ENCODE data around the gene KLF15. TPM values are rescaled to one million over a fixed set of nuclear protein-coding genes. Genes with fewer than 3 reads are reported as not detected.

The KLF15 gene
- total and polyA plus RNA-seq, 2 of the 8 experiments (the other 6 are each of a cell fraction or from before 2014, with no cell fraction given), result 15.7 to 19.5 TPM

- TF ChIP-seq, protein P1, sequence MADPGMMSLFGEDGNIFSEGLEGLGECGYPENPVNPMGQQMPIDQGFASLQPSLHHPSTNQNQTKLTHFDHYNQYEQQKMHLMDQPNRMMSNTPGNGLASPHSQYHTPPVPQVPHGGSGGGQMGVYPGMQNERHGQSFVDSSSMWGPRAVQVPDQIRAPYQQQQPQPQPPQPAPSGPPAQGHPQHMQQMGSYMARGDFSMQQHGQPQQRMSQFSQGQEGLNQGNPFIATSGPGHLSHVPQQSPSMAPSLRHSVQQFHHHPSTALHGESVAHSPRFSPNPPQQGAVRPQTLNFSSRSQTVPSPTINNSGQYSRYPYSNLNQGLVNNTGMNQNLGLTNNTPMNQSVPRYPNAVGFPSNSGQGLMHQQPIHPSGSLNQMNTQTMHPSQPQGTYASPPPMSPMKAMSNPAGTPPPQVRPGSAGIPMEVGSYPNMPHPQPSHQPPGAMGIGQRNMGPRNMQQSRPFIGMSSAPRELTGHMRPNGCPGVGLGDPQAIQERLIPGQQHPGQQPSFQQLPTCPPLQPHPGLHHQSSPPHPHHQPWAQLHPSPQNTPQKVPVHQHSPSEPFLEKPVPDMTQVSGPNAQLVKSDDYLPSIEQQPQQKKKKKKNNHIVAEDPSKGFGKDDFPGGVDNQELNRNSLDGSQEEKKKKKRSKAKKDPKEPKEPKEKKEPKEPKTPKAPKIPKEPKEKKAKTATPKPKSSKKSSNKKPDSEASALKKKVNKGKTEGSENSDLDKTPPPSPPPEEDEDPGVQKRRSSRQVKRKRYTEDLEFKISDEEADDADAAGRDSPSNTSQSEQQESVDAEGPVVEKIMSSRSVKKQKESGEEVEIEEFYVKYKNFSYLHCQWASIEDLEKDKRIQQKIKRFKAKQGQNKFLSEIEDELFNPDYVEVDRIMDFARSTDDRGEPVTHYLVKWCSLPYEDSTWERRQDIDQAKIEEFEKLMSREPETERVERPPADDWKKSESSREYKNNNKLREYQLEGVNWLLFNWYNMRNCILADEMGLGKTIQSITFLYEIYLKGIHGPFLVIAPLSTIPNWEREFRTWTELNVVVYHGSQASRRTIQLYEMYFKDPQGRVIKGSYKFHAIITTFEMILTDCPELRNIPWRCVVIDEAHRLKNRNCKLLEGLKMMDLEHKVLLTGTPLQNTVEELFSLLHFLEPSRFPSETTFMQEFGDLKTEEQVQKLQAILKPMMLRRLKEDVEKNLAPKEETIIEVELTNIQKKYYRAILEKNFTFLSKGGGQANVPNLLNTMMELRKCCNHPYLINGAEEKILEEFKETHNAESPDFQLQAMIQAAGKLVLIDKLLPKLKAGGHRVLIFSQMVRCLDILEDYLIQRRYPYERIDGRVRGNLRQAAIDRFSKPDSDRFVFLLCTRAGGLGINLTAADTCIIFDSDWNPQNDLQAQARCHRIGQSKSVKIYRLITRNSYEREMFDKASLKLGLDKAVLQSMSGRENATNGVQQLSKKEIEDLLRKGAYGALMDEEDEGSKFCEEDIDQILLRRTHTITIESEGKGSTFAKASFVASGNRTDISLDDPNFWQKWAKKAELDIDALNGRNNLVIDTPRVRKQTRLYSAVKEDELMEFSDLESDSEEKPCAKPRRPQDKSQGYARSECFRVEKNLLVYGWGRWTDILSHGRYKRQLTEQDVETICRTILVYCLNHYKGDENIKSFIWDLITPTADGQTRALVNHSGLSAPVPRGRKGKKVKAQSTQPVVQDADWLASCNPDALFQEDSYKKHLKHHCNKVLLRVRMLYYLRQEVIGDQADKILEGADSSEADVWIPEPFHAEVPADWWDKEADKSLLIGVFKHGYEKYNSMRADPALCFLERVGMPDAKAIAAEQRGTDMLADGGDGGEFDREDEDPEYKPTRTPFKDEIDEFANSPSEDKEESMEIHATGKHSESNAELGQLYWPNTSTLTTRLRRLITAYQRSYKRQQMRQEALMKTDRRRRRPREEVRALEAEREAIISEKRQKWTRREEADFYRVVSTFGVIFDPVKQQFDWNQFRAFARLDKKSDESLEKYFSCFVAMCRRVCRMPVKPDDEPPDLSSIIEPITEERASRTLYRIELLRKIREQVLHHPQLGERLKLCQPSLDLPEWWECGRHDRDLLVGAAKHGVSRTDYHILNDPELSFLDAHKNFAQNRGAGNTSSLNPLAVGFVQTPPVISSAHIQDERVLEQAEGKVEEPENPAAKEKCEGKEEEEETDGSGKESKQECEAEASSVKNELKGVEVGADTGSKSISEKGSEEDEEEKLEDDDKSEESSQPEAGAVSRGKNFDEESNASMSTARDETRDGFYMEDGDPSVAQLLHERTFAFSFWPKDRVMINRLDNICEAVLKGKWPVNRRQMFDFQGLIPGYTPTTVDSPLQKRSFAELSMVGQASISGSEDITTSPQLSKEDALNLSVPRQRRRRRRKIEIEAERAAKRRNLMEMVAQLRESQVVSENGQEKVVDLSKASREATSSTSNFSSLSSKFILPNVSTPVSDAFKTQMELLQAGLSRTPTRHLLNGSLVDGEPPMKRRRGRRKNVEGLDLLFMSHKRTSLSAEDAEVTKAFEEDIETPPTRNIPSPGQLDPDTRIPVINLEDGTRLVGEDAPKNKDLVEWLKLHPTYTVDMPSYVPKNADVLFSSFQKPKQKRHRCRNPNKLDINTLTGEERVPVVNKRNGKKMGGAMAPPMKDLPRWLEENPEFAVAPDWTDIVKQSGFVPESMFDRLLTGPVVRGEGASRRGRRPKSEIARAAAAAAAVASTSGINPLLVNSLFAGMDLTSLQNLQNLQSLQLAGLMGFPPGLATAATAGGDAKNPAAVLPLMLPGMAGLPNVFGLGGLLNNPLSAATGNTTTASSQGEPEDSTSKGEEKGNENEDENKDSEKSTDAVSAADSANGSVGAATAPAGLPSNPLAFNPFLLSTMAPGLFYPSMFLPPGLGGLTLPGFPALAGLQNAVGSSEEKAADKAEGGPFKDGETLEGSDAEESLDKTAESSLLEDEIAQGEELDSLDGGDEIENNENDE (IDR thresholded peaks at IDR 0.05; ENCODE audit: insufficient replicate concordance, low read length), result no peak
- TF ChIP-seq CHD1 (IDR thresholded peaks at IDR 0.05; ENCODE audit: low read depth, low read length) (no peak), SIN3A (conservative IDR thresholded peaks at IDR 0.05 in 1 of 2, IDR thresholded peaks at IDR 0.05 in 1 of 2; ENCODE audit: low read depth in 1 of 2, low read length in 2 of 2) (no peak), BCL11A (IDR thresholded peaks at IDR 0.05; ENCODE audit: low read depth in 2 of 2, low read length in 2 of 2) (no peak)
Measured at GRCh38 chr3:126314305-126314789, 42.9 kb downstream of the KLF15 start (continued).

Measured in H1 (cell line).